Stimulated activated CD8-positive, alpha-beta memory T cell treated with anti-CD3 and anti-CD28 coated beads, Interleukin-12 subunit alpha, Interleukin-12 subunit beta, amount 100 ng/mL, for 1 hour (primary cell): ENCODE measurements around the gene ZNF615.
"Not testable (repeated sequence)": the region's sequence is repeated elsewhere in the genome, so short reads cannot be mapped to it uniquely, and the experiment has no call there.

Experiments
- DNase-seq: peaks from one replicate; pipeline ENCODE4 v3.0.0-alpha.2; 2020; ENCODE audit warnings: low read depth

Gene ZNF615

DNA sequence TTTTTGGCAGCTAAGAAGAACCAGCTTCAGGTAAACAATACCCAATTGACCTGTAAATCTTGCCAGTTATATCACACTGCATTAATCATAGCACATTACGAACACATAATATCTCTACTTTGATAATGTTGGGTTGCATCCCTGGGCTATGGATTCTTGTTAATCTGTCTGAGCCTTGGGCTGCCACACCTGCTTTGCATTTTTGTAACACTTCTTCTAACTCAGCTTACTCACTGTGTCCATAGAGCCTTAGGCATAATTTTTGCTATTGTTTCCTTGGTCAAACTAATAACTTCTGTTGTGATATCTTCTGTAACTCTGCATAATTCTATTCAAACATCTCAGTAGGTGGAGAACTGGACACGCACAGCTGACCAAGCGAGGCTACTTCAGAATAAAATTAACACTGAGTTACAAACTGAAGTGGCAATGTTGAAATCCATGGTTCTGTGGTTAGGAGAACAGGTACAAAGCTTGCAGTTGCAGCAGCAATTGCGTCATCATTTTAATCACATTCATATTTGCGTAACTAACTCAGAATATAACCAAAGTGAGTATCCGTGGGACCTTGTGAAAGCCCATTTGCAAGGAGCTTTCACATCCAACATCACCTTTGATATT is 27.8 kb downstream of the ZNF615 start:
- DNase-seq = no peak

DNA sequence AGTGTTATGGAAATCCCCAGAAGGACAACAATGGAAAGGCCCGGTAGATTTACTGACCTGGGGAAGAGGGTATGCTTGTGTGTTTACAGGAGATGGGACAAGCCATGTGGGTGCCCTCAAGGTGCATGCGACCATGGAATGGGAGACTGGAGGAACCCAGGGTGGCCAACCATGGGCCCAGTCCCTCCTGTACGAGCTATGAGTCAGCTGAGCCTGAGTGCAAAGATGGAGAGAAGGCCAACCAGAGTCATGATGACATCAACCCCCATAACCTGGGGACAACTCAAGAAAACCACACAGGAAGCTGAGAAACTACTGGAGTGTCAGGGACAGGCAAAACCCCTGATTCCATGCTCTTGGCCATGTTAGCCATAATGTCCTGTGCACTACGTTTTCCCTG is 29.1 kb downstream of the ZNF615 start:
- DNase-seq = no peak

GRCh38 chr19:51977346-51977745 is 30.7 kb downstream of the ZNF615 start:
- DNase-seq = no peak

- no peak for DNase-seq
These were observed 31.2 kb downstream of the ZNF615 start for GRCh38 chr19:51976852-51977251.

DNA sequence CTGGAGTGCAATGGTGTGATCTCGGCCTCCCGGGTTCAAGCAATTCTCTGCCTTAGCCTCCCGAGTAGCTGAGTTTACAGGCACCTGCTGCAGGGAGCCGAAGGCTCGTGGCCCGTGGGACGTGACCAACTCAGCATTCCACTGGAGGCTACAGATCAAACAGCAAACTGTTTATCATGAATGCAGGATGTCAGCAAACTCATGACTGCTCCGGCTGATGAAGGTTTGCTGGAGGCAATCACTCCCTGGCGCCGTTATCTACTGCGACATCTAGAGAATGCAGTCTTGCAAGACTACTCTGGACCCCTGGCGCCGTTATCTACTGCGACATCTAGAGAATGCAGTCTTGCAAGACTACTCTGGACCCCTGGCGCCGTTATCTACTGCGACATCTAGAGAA is 32.2 kb downstream of the ZNF615 start:
- not testable (repeated sequence) for DNase-seq

GRCh38 chr19:51971624-51972023 is 36.4 kb downstream of the ZNF615 start:
- DNase-seq = no peak

- no peak for DNase-seq
These were observed 37.3 kb downstream of the ZNF615 start for GRCh38 chr19:51970718-51971117.

DNA sequence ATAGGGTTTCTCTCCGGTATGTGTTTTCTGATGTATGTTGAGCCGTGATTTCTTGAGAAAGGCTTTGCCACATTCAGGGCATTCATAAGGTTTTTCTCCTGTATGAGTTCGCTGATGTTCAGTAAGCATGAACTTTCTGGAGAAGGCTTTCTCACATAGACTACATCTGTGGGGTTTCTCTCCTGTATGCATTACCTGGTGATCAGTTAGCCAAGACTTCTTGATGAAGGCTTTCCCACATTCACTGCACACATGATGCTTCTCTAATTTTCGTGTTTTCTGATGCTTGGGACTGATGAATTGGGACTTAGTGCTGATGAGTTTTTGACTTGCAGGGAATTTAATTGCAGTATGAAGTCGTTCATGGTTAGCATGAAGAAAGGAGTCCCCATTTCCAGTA is 42.4 kb downstream of the ZNF615 start:
- no peak for DNase-seq

DNA sequence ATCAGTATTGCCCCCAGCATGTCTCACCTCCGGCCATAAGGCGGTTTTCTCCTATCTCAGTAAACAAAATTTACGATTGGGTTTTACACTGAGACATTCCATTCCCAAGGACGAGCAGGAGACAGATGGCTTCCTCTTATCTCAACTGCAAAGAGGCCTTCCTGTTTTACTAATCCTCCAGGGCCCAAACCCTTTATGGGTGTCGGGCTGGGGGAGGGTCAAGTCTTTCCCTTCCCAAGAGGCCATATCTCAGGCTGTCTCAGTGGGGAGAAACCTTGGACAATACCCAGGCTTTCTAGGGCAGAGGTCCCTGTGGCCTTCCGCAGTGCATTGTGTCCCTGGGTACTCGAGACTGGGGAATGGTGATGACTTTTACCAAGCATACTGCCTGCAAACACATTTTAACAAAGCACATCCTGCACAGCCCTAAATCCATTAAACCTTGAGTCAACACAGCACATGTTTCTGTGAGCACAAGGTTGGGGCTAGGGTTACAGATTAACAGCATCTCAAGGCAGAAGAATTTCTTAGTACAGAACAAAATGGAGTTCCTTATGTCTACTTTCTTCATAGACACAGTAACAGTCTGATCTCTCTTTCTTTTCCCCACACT is 47.3 kb downstream of the ZNF615 start:
- not testable (repeated sequence) for DNase-seq

DNA sequence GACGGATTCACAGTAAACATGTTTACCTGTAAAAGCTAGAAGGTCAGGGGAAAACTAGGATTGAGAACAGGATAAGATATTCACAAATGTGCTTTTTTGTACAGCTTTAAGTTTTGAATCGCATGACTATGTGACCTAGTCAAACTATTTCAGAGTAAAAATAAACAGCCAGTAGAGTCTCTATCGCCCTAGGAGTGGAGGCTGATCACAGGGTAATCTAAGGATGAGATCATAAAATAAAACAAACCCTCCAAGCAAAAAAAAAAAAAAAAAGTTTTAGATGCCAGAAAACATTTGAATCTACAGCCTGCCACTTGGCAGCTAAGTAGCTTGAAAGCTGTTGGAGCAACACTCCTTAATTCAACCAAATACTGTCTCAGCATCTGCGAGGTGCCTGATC is 48.2 kb downstream of the ZNF615 start:
- no peak for DNase-seq

- DNase-seq = not testable (repeated sequence)
These were observed 50.2 kb downstream of the ZNF615 start for GRCh38 chr19:51957846-51958245.

- DNase-seq = no peak
These were observed 59.0 kb downstream of the ZNF615 start for GRCh38 chr19:51948975-51949374.

DNA sequence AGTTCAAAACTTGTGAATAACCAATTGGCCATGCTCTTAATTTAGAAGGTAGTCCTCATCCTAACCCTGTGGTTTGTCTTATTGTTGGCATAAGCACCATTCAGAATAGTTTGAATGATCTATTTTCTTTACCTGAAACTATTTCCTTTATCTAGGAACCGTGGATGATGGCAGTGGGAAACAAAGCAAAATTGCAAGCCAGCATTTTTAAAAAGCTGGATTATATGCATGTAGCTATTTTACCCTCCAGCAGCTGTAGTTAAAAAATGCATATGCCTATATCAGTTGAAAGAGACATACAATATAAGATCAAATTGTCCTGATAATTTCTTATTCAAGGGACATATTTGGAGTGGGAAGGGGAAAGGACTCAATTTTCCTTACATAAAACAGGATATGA is 61.4 kb downstream of the ZNF615 start:
- no peak for DNase-seq

DNA sequence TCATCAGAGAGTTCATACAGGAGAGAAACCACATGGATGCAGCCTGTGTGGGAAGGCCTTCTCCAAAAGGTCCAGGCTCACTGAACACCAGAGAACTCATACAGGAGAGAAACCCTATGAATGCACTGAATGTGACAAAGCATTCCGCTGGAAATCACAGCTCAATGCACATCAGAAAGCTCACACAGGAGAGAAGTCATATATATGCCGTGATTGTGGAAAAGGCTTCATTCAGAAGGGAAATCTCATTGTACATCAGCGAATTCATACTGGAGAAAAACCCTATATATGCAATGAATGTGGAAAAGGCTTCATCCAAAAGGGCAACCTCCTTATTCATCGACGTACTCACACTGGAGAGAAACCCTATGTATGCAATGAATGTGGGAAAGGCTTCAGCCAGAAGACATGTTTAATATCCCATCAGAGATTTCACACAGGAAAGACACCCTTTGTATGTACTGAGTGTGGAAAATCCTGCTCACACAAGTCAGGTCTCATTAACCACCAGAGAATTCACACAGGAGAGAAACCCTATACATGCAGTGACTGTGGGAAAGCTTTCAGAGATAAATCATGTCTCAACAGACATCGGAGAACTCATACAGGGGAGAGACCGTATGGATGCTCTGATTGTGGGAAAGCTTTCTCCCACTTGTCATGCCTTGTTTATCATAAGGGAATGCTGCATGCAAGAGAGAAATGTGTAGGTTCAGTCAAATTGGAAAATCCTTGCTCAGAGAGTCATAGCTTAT is 63.0 kb downstream of the ZNF615 start:
- no peak for DNase-seq
